Measurements from ENCODE around the gene ERG. TPM values are rescaled to one million over a fixed set of nuclear protein-coding genes. Genes with fewer than 3 reads are reported as not detected.
A peak's percentile ranks its signal among the peaks of the same experiment; 100 is the strongest.

Gene ERG
- total and polyA plus RNA-seq, 4 donors = 8.6 to 30.3 (median 21.0) TPM

DNA sequence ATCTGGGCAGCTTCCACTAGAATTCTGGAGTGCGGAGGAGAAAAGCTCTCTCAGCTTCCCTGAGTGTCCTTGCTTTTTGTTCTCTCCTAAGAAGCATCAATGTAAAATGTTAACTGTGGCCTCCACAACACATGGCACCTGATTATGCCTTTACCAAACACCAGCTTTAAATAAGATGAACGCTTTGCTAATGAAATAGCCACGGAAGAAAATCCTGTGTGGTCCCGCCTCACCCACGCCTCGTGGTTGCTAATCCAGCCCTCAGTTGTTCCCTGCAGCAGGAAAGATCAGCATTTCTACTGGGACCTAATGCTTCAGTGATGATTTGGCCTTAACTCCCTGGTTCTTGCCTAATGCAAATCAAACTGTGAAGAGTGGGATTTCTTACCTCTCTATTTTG lies 1.8 kb upstream of the ERG start:
- H3K27ac ChIP-seq (ENCODE audit: low read depth in 1 of 2, low read length in 1 of 2) = peak overlapping the region; percentile 3 to 37

DNA sequence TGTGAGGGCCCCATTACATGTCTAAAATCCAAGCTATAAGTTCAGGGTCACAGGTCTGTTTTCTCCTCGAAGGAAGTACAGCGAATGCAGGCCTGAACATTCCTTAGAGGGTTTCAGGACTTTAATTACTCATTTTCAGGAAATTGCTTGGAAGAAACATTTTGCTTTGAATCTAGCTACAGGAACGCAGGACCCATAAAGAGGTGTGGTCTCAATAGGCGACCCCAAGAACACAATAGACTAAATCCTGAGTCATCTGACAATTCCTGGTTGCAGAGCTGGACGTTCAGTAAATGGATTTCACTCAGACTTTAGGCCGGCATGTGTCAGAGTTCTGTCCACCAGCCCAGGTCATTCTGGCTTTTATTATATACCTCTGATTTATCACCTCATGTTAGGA lies 1.0 kb upstream of the ERG start:
- Histone ChIP-seq H3K36me3 (ENCODE audit: control insufficient read depth in 4 of 4, insufficient read depth in 4 of 4, low read length in 4 of 4) (no peaks in the 10 kb centered on the region), H3K9ac (ENCODE audit: insufficient read depth in 1 of 2, low read length in 2 of 2) (no peak overlapping the region), H3K9me3 (ENCODE audit: control insufficient read depth in 4 of 4, insufficient read depth in 3 of 4, low read length in 3 of 4) (no peaks in the 10 kb centered on the region), H3K27me3 (ENCODE audit: control insufficient read depth in 3 of 3, insufficient read depth in 3 of 3, low read length in 2 of 3) (no peaks in the 10 kb centered on the region), H3K4me3 (no peak overlapping the region), H3K27ac (ENCODE audit: low read depth in 1 of 2, low read length in 1 of 2) (peak overlapping the region; percentile 62 to 64), H3K4me1 (ENCODE audit: control insufficient read depth in 5 of 5, insufficient read depth in 5 of 5, low read length in 5 of 5) (peaks cover 0 to 2% (median 0%) of the 10 kb centered on the region in 5 donors)
- ATAC-seq (ENCODE audit: insufficient read depth, low FRiP score) = no peak
- 30 to 49% methylated on average over 6 of the region's 6 CpGs for WGBS, 2 donors
- DNase-seq = no peak
- TF ChIP-seq, protein P1, sequence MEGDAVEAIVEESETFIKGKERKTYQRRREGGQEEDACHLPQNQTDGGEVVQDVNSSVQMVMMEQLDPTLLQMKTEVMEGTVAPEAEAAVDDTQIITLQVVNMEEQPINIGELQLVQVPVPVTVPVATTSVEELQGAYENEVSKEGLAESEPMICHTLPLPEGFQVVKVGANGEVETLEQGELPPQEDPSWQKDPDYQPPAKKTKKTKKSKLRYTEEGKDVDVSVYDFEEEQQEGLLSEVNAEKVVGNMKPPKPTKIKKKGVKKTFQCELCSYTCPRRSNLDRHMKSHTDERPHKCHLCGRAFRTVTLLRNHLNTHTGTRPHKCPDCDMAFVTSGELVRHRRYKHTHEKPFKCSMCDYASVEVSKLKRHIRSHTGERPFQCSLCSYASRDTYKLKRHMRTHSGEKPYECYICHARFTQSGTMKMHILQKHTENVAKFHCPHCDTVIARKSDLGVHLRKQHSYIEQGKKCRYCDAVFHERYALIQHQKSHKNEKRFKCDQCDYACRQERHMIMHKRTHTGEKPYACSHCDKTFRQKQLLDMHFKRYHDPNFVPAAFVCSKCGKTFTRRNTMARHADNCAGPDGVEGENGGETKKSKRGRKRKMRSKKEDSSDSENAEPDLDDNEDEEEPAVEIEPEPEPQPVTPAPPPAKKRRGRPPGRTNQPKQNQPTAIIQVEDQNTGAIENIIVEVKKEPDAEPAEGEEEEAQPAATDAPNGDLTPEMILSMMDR (IDR thresholded peaks at IDR 0.05; ENCODE audit: control extremely low read depth, extremely low read depth) = no peak

More for the DNA sequence above, 1.8 kb upstream of the ERG start:
- Histone ChIP-seq H3K9ac (ENCODE audit: insufficient read depth in 1 of 2, low read length in 2 of 2) (no peak overlapping the region), H3K4me3 (no peak overlapping the region), H3K4me1 (ENCODE audit: control insufficient read depth in 5 of 5, insufficient read depth in 5 of 5, low read length in 5 of 5) (peaks cover 0 to 2% (median 0%) of the 10 kb centered on the region in 5 donors), H3K9me3 (ENCODE audit: control insufficient read depth in 4 of 4, insufficient read depth in 3 of 4, low read length in 3 of 4) (no peaks in the 10 kb centered on the region), H3K27me3 (ENCODE audit: control insufficient read depth in 3 of 3, insufficient read depth in 3 of 3, low read length in 2 of 3) (no peaks in the 10 kb centered on the region), H3K36me3 (ENCODE audit: control insufficient read depth in 4 of 4, insufficient read depth in 4 of 4, low read length in 4 of 4) (no peaks in the 10 kb centered on the region)
- DNase-seq (no peak), ATAC-seq (ENCODE audit: insufficient read depth, low FRiP score) (no peak)
- TF ChIP-seq, protein P1 (IDR thresholded peaks at IDR 0.05; ENCODE audit: control extremely low read depth, extremely low read depth) = no peak
- WGBS, 2 donors = 53% methylated on average over 6 of the region's 6 CpGs

DNA sequence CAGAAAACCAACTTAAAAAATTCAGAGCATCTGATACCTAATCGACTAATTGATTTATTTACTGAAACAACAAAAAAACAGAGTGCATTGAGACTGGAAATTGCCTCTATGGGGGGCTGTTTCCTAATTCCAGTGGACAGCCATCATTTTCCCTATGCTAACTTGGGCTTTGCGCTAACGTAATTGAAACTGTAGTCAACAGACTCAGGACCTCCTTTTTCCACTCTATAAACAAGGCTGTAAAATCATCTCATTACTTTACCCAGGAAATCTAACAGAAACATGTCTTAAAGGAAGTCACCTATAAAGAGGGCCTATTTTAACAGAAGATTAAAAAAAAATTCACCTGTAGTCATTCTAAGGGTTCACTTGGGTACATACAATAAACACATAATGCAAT lies 2.1 kb downstream of the ERG start:
- H3K9ac ChIP-seq (ENCODE audit: insufficient read depth in 1 of 2, low read length in 2 of 2) = no peak overlapping the region

More for the DNA sequence above, 2.1 kb downstream of the ERG start:
- TF ChIP-seq, protein P1 (IDR thresholded peaks at IDR 0.05; ENCODE audit: control extremely low read depth, extremely low read depth) = no peak
- Histone ChIP-seq H3K27me3 (ENCODE audit: control insufficient read depth in 3 of 3, insufficient read depth in 3 of 3, low read length in 2 of 3) (no peaks in the 10 kb centered on the region), H3K4me1 (ENCODE audit: control insufficient read depth in 5 of 5, insufficient read depth in 5 of 5, low read length in 5 of 5) (peaks cover 0 to 6% (median 0%) of the 10 kb centered on the region in 5 donors), H3K4me3 (no peak overlapping the region), H3K9me3 (ENCODE audit: control insufficient read depth in 4 of 4, insufficient read depth in 3 of 4, low read length in 3 of 4) (no peaks in the 10 kb centered on the region), H3K27ac (ENCODE audit: low read depth in 1 of 2, low read length in 1 of 2) (peak overlapping the region in 1 of 2 donors; percentile 56), H3K36me3 (ENCODE audit: control insufficient read depth in 4 of 4, insufficient read depth in 4 of 4, low read length in 4 of 4) (no peaks in the 10 kb centered on the region)
- WGBS, 2 donors = 13 to 45% methylated on average over 3 of the region's 3 CpGs
- ATAC-seq (ENCODE audit: insufficient read depth, low FRiP score) = no peak
- no peak for DNase-seq
